Astrocyte (in vitro differentiated cells and primary cell): ENCODE measurements around the gene PLCH2.

ENCODE experiments used
- EZH2 ChIP-seq: IDR thresholded peaks from 2 replicates; pipeline ENCODE4 v1.6.1; 2012; ENCODE audit warnings: mild to moderate bottlenecking, low read length, inconsistent platforms; ENCODE audit not compliant: insufficient read depth
- TF ChIP-seq, protein P1 (sequence below): IDR thresholded peaks from 2 replicates; pipeline ENCODE4 v1.5.1; 2011; ENCODE audit warnings: low read depth, mild to moderate bottlenecking, inconsistent platforms, low read length, moderate library complexity; ENCODE audit not compliant: insufficient read depth

DNA sequence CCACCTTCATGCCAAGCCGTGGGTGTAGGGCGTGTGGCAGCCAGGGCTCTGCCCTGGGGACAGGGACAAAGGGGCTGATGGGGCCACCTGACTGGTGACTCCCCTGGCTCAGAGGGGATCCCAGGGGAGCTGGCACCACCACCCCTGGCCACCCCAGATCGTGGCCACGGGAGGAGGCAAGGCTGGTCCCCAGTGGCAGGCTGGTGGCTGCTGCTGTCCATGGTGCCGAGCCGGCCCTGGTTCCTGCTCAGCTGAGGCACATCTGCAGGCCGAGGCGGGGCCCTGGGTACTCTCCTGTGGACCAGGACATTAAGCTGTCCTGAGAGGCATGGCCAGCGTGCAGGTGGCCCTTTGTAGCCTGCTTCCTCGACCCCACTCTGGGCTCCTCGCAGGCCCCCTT, 6.5 kb downstream of the PLCH2 start:
- TF ChIP-seq, protein P1, sequence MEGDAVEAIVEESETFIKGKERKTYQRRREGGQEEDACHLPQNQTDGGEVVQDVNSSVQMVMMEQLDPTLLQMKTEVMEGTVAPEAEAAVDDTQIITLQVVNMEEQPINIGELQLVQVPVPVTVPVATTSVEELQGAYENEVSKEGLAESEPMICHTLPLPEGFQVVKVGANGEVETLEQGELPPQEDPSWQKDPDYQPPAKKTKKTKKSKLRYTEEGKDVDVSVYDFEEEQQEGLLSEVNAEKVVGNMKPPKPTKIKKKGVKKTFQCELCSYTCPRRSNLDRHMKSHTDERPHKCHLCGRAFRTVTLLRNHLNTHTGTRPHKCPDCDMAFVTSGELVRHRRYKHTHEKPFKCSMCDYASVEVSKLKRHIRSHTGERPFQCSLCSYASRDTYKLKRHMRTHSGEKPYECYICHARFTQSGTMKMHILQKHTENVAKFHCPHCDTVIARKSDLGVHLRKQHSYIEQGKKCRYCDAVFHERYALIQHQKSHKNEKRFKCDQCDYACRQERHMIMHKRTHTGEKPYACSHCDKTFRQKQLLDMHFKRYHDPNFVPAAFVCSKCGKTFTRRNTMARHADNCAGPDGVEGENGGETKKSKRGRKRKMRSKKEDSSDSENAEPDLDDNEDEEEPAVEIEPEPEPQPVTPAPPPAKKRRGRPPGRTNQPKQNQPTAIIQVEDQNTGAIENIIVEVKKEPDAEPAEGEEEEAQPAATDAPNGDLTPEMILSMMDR: no peak
- no peak for TF ChIP-seq EZH2
